Heart left ventricle (tissue), 13 donors: Measurements from ENCODE around the gene FERMT3.

ENCODE experiments used
- POLR2A ChIP-seq, 2 donors: fragments of 450-650 bp; IDR thresholded peaks; one replicate each; pipeline ENCODE4 v1.6.1; 2017; ENCODE audit warnings: antibody characterized with exemption in 2 of 2, mild to moderate bottlenecking in 2 of 2, moderate library complexity in 2 of 2
- TF ChIP-seq, protein P1 (sequence below), 12 donors: fragments of 200-600 bp; sonication (generic) in 4 of 12; IDR thresholded peaks; one replicate each; pipeline versions ENCODE4 v1.5.0 to v1.8.0; 2018 to 2022; ENCODE audit warnings: antibody characterized with exemption in 12 of 12, mild to moderate bottlenecking in 5 of 12
- donor health status: ischemic (EF 13 %, LVEDD 7.1; RV severe dilation, severe dysfunction).
- donor health status: DM: no; HTN: yes; CAD: no.
- donor health status: DM: no; HTN: no; CAD: no.
- donor health status: ischemic (EF 25% LVEDD 6.9; RV normal size, moderate dysfunction).
- donor health status: ischemic (EF 25% LVEDD 5.7; RV mildly dilated, moderate dysfunction).
- donor health status: ischemic (EF 35%, LVEDD 5.7; RV mildly dilated, moderate dysfunction).
- donor health status: nonischemic (EF 11% LVEDD 7.7; RV severe dilation, severe dysfunction).
- donor health status: DM: yes; HTN: yes; CAD: no.
- donor health status: PGD.
- donor health status: ischemic (EF 29% LVEDD 5.4; RV normal size, mild dysfunction).
- donor health status: nonischemic (EF 23%, LVEDD 6.1; RV moderate dilation, normal function).

DNA sequence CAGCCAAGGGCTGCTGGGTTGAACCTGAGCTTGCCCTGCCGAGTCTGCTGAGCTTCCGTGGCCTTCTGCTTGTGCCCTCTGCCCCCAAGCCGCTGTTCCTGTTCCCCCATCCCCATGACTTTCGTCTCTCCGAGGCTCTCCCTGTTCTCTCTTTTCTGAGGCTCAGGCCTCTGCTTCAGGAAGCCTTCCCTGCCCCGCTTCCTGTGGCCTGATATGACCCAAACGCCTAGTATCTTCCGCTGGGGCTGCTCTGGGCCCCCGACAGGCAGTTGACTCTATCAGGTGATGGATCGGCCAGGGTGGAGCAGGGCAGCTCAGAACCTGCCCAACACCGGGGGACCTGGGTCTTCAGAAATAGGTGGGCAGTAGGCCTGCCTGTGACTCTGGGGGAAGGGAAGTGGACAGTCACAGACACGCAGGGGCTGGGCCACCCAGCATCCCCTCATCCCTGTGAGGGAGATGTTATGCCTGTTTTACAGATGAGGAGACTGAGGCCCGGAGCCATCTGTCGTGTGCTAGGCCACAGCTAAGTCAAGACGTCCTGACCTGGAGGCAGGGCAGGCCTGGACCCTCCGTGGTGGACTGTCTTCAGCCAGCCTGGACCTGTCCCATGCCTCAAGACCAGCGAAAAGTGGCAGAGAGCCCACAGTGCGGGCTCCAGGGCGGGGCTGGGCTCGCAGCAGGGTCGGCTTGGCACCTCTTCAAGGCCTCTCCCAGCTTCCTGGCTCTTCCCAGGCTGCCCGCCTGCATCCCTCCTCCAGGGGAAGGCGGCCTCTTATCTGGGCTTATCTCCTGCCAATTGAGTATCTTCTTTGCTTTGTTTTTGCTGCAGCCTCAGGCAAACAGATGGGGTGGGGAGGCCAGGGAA, 61.7 kb downstream of the FERMT3 start:
- TF ChIP-seq, protein P1, sequence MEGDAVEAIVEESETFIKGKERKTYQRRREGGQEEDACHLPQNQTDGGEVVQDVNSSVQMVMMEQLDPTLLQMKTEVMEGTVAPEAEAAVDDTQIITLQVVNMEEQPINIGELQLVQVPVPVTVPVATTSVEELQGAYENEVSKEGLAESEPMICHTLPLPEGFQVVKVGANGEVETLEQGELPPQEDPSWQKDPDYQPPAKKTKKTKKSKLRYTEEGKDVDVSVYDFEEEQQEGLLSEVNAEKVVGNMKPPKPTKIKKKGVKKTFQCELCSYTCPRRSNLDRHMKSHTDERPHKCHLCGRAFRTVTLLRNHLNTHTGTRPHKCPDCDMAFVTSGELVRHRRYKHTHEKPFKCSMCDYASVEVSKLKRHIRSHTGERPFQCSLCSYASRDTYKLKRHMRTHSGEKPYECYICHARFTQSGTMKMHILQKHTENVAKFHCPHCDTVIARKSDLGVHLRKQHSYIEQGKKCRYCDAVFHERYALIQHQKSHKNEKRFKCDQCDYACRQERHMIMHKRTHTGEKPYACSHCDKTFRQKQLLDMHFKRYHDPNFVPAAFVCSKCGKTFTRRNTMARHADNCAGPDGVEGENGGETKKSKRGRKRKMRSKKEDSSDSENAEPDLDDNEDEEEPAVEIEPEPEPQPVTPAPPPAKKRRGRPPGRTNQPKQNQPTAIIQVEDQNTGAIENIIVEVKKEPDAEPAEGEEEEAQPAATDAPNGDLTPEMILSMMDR (IDR thresholded peaks at IDR 0.05): no peak
- no peak for TF ChIP-seq POLR2A (IDR thresholded peaks at IDR 0.05)
